Mucosa of stomach (tissue), 1 donor: ENCODE measurements around the gene USPL1.

Source experiments
- H3K27me3 ChIP-seq: one replicate; pipeline ENCODE4 v1.7.0; 2013; ENCODE audit warnings: mild to moderate bottlenecking, low read length; ENCODE audit not compliant: control insufficient read depth, insufficient read depth
- H3K36me3 ChIP-seq: one replicate; pipeline ENCODE4 v1.7.0; 2013; ENCODE audit warnings: low read length; ENCODE audit not compliant: control insufficient read depth, insufficient read depth
- H3K4me1 ChIP-seq: one replicate; pipeline ENCODE4 v1.7.0; 2013; ENCODE audit warnings: mild to moderate bottlenecking, low read length; ENCODE audit not compliant: control insufficient read depth, insufficient read depth
- H3K4me3 ChIP-seq: one replicate; pipeline ENCODE4 v1.7.0; 2013; ENCODE audit warnings: low read length
- H3K9ac ChIP-seq: one replicate; pipeline ENCODE4 v1.7.0; 2013; ENCODE audit warnings: mild to moderate bottlenecking, low read length, moderate library complexity
- H3K9me3 ChIP-seq: one replicate; pipeline ENCODE4 v1.7.0; 2013; ENCODE audit warnings: mild to moderate bottlenecking, low read length, moderate library complexity; ENCODE audit not compliant: control insufficient read depth
- donor health status: Pancreatic carcinoma.

USPL1 gene

GRCh38 chr13:30708541-30708940 lies 90.8 kb downstream of the USPL1 start:
- Histone ChIP-seq H3K27me3 (no peaks in the 10 kb centered on the region), H3K36me3 (no peaks in the 10 kb centered on the region), H3K9ac (no peak overlapping the region), H3K9me3 (no peaks in the 10 kb centered on the region), H3K4me1 (no peaks in the 10 kb centered on the region), H3K4me3 (no peak overlapping the region)
